ENCODE data around the gene CLEC12A. TPM values are rescaled to one million over a fixed set of nuclear protein-coding genes. Genes with fewer than 3 reads are reported as not detected.
A peak's percentile ranks its signal among the peaks of the same experiment; 100 is the strongest.
"Not testable (repeated sequence)": the region's sequence is repeated elsewhere in the genome, so short reads cannot be mapped to it uniquely, and the experiment has no call there.

The CLEC12A gene
- total and polyA plus RNA-seq, 7 donors = 0.82 to 8.3 (median 2.4) TPM; not detected in 2

GRCh38 chr12:10015450-10015849, 44.2 kb downstream of the CLEC12A start:
- Histone ChIP-seq H3K4me3 (no peak overlapping the region), H3K4me1 (peaks cover 0 to 22% (median 2%) of the 10 kb centered on the region in 4 donors), H3K36me3 (no peaks in the 10 kb centered on the region), H3K9me3 (no peaks in the 10 kb centered on the region), H3K27ac (peak overlapping the region in 1 of 4 donors; percentile 38), H3K27me3 (no peaks in the 10 kb centered on the region)
- WGBS, 2 donors = 82 to 86% methylated on average over 4 of the region's 4 CpGs
- no peak for DNase-seq
- TF ChIP-seq POLR2A (IDR thresholded peaks at IDR 0.05) = no peak
- peak in 2 of 4 donors; percentile 10 to 69 for TF ChIP-seq EP300 (IDR thresholded peaks at IDR 0.05)
- TF ChIP-seq POLR2AphosphoS5 (IDR thresholded peaks at IDR 0.05) = peak in 2 of 4 donors; percentile 38 to 66
- intact Hi-C loops (cut with DNase I) = no loop called here

- no peak for TF ChIP-seq POLR2AphosphoS5 (IDR thresholded peaks at IDR 0.05)
- no peak for TF ChIP-seq CTCF (IDR thresholded peaks at IDR 0.05)
- TF ChIP-seq EP300 (IDR thresholded peaks at IDR 0.05) = no peak
- no peak for TF ChIP-seq POLR2A (IDR thresholded peaks at IDR 0.05)
- Histone ChIP-seq H3K9me3 (no peaks in the 10 kb centered on the region), H3K36me3 (no peaks in the 10 kb centered on the region), H3K4me3 (no peak overlapping the region), H3K27ac (peak overlapping the region in 1 of 4 donors; percentile 52), H3K4me1 (peaks cover 0 to 22% (median 2%) of the 10 kb centered on the region in 4 donors), H3K27me3 (no peaks in the 10 kb centered on the region)
- intact Hi-C loops (cut with DNase I) = no loop called here
- 3 to 4% methylated on average over 1 of the region's 1 CpG for WGBS, 2 donors
- DNase-seq = no peak
Observed at GRCh38 chr12:10016881-10017280, 45.7 kb downstream of the CLEC12A start.

DNA sequence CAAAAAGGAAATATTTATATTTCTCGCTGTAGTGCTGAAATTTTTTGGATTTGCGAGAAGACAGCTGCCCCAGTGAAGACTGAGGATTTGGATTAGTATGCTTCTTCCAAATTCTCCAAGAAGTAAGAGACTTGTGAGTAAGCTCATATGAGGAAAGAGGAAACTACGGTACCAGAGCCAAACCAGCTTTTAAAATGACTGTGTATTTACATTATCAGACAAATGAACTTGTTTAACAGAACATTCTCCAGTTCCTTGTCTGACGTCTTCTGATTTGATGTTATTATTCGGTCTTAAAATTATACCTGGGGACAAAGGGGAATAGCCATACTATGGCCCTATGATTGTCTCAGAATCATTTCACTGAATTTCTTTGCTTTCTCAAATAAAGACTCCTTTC, 47.2 kb downstream of the CLEC12A start:
- no peaks in the 10 kb centered on the region for H3K36me3 ChIP-seq
- no peaks in the 10 kb centered on the region for H3K27me3 ChIP-seq
- H3K4me3 ChIP-seq = no peak overlapping the region
- TF ChIP-seq POLR2A (IDR thresholded peaks at IDR 0.05) = no peak
- peak in 3 of 4 donors; percentile 34 to 71 (median 40) for TF ChIP-seq POLR2AphosphoS5 (IDR thresholded peaks at IDR 0.05)
- TF ChIP-seq EP300 (IDR thresholded peaks at IDR 0.05) = peak in 2 of 4 donors; percentile 39 to 63
- TF ChIP-seq CTCF (IDR thresholded peaks at IDR 0.05) = no peak
- intact Hi-C loops (cut with DNase I) = no loop called here
- peak overlapping the region in 1 of 4 donors; percentile 52 for H3K27ac ChIP-seq
- H3K9me3 ChIP-seq = no peaks in the 10 kb centered on the region
- H3K4me1 ChIP-seq = peaks cover 0 to 22% (median 2%) of the 10 kb centered on the region in 4 donors
- 48 to 53% methylated on average over 5 of the region's 5 CpGs for WGBS, 2 donors
- no peak for DNase-seq

DNA sequence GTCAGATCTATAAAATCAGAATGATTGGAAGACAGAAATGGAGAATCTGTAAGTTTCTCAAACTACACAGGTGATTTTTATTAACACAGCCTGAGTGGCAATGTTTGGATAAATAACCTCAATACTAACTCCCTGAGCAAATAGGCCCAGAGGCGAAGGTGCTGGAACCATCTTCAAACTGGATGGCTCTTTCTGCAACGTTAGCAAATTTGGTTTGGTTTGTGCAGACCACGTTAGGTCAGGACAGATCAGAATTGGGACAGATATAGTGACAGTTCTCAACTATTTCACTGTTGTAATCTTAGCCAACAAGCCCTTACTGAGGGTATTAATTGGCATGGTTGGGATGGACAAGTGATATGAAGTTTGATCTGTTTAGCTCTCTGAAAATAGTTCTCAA, 50.1 kb downstream of the CLEC12A start:
- TF ChIP-seq EP300 (IDR thresholded peaks at IDR 0.05) (no peak), POLR2AphosphoS5 (IDR thresholded peaks at IDR 0.05) (no peak), CTCF (IDR thresholded peaks at IDR 0.05) (no peak), POLR2A (IDR thresholded peaks at IDR 0.05) (no peak)
- 58 to 90% methylated on average over 3 of the region's 3 CpGs for WGBS, 2 donors

GRCh38 chr12:10025236-10025635, 54.0 kb downstream of the CLEC12A start:
- TF ChIP-seq EP300 (IDR thresholded peaks at IDR 0.05) = no peak
- no peak for TF ChIP-seq CTCF (IDR thresholded peaks at IDR 0.05)
- no peak for TF ChIP-seq POLR2A (IDR thresholded peaks at IDR 0.05)
- TF ChIP-seq POLR2AphosphoS5 (IDR thresholded peaks at IDR 0.05) = no peak
- intact Hi-C loops (cut with DNase I) = no loop called here
- Histone ChIP-seq H3K4me1 (no peaks in the 10 kb centered on the region), H3K27me3 (no peaks in the 10 kb centered on the region), H3K4me3 (no peak overlapping the region), H3K36me3 (no peaks in the 10 kb centered on the region), H3K9me3 (no peaks in the 10 kb centered on the region), H3K27ac (no peak overlapping the region)
- 94% methylated on average over 3 of the region's 3 CpGs for WGBS, 2 donors
- no peak for DNase-seq

More for the DNA sequence above, 50.1 kb downstream of the CLEC12A start:
- DNase-seq = no peak
- Histone ChIP-seq H3K9me3 (no peaks in the 10 kb centered on the region), H3K27ac (no peak overlapping the region), H3K4me3 (no peak overlapping the region), H3K27me3 (no peaks in the 10 kb centered on the region), H3K36me3 (no peaks in the 10 kb centered on the region), H3K4me1 (peaks cover 0 to 22% (median 2%) of the 10 kb centered on the region in 4 donors)
- intact Hi-C loops (cut with DNase I) = no loop called here

DNA sequence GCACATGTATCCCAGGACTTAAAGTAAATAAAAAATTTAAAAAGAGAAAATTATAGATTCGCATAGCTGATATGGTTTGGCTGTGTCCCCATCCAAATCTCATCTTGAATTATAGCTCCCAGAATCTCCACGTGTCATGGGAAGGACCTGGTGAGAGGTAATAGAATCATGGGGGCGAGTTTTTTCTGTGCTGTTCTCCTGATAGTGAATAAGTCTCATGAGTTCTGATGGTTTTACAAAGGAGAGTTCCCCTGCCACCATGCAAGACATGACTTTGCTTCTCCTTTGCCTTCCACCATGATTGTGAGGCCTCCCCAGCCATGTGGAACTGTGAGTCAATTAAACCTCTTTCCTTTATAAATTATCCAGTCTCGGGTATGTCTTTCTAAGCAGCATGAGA, 55.5 kb downstream of the CLEC12A start:
- intact Hi-C loops (cut with DNase I) = not testable (repeated sequence)

More for the DNA sequence above, 55.5 kb downstream of the CLEC12A start:
- H3K9me3 ChIP-seq, H3K4me1 ChIP-seq, H3K27ac ChIP-seq, DNase-seq, H3K27me3 ChIP-seq, H3K36me3 ChIP-seq, H3K4me3 ChIP-seq: not testable (repeated sequence)
- WGBS, 2 donors = 89 to 92% methylated on average over 4 of the region's 4 CpGs
